Astrocyte of the spinal cord (primary cell): ENCODE results near the gene COL1A1.

Experiments
- DNase-seq: peaks from one replicate; pipeline ENCODE4 v3.0.0; 2011; ENCODE audit warnings: low read depth, low spot score
- H3K4me3 ChIP-seq: 2 replicates; pipeline ENCODE4 v1.5.1; 2011; ENCODE audit warnings: low read depth, mild to moderate bottlenecking, low read length, moderate library complexity
- in situ Hi-C: cut with HindIII; loops from 2 replicates; pipeline ENCODE4 v1.10.0; 2017; ENCODE audit warnings: low sequenced_read_pairs
- TF ChIP-seq, protein P1 (sequence below): IDR thresholded peaks from 2 replicates; pipeline ENCODE4 v1.5.1; 2012; ENCODE audit warnings: low read depth, mild to moderate bottlenecking, low read length, inconsistent platforms

Gene COL1A1

DNA sequence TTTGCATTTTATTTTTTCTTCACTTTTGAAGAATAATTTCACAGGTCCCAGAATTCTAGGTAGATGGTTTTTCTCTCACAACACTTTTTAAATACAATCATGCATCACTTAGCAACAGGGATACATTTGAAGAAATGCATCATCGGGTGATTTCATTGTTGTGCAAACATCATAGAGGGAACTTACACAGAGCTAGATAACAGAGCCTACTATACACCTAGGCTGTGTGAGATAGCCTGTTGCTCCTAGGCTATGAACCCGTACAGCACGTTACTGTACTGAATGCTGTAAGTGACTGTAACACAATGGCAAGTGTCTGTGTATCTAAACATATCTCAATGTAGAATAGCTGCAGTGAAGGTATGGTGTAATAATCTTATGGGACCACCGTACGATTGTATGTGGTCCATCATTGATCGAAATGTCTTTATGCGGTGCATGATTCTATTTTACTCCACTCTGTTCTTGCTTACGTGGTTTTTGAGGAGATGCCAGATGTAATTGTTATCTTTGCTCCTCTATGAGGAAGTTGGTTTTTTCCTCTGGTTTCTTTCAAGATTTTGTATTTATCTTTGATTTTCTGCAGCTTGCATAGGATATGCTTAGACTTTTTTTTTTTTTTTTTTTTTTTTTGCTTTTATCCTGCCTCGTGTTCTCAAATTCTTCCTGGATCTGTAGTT, 37.3 kb upstream of the COL1A1 start:
- DNase-seq: no peak
- in situ Hi-C loops: no loop called here
- TF ChIP-seq, protein P1, sequence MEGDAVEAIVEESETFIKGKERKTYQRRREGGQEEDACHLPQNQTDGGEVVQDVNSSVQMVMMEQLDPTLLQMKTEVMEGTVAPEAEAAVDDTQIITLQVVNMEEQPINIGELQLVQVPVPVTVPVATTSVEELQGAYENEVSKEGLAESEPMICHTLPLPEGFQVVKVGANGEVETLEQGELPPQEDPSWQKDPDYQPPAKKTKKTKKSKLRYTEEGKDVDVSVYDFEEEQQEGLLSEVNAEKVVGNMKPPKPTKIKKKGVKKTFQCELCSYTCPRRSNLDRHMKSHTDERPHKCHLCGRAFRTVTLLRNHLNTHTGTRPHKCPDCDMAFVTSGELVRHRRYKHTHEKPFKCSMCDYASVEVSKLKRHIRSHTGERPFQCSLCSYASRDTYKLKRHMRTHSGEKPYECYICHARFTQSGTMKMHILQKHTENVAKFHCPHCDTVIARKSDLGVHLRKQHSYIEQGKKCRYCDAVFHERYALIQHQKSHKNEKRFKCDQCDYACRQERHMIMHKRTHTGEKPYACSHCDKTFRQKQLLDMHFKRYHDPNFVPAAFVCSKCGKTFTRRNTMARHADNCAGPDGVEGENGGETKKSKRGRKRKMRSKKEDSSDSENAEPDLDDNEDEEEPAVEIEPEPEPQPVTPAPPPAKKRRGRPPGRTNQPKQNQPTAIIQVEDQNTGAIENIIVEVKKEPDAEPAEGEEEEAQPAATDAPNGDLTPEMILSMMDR: no peak
- no peak overlapping the region for H3K4me3 ChIP-seq

DNA sequence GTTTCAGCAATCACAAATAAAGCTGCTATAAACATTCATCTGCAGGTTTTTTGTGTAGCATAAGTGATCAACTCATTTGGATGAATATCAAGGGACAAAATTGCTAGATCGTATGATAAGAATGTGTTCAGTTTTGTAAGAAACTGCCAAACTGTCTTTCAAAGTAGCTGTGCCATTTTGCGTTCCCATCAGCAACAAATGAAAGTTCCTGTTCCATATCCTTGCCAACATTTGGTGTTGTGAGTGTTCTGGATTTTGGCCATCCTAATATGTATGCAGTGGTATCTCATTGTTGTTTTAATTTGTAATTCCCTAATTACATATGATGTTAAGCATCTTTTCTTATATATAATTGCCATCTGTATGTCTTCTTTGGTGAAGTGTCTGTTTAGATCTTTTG, 36.5 kb upstream of the COL1A1 start:
- TF ChIP-seq, protein P1: no peak
- H3K4me3 ChIP-seq: no peak overlapping the region
- DNase-seq: no peak
- in situ Hi-C loops: no loop called here

DNA sequence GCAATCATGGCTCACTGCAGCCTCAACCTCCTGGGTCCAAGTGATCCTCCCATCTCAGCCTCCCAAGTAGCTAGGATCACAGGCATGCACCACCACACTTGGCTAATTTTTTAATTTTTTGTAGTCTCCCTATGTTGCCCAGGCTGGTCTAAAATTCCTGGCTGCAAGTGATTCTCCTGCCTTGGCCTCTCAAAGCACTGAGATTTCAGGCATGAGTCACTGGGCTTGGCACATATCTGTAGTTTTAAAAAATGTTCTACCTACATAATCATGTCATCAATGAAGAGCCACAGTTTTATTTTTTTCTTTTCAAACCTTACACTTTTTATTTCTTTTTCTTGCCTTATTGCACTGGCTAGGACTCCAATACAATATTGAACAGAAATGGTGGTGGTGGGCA, 33.1 kb upstream of the COL1A1 start:
- TF ChIP-seq, protein P1: no peak
- DNase-seq: no peak
- in situ Hi-C loops: no loop called here
- H3K4me3 ChIP-seq: no peak overlapping the region

DNA sequence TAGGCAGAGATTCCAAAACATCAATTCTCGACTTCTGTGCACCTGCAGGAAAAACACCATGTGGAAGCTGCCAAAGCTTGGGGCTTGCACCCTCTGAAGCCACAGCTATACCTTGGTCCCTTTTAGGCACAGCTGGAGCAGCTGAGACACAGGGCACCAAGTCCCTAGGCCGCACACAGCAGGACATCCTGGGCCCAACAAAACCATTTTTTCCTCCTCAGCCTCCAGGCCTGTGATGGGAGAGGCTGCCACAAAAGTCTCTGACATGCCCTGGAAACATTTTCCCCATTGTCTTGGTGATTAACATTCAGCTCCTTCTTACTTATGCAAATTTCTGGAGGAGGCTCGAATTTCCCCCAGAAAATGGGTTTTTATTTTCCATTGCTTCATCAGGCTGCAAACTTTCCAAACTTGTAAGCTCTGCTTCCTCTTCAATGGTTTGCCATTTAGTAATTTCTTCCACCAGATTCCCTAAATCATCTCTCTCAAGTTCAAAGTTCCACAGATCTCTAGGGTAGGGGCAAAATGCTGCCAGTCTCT, 24.3 kb upstream of the COL1A1 start:
- in situ Hi-C loops: no loop called here
- H3K4me3 ChIP-seq: no peak overlapping the region
- TF ChIP-seq, protein P1: no peak
- no peak for DNase-seq

DNA sequence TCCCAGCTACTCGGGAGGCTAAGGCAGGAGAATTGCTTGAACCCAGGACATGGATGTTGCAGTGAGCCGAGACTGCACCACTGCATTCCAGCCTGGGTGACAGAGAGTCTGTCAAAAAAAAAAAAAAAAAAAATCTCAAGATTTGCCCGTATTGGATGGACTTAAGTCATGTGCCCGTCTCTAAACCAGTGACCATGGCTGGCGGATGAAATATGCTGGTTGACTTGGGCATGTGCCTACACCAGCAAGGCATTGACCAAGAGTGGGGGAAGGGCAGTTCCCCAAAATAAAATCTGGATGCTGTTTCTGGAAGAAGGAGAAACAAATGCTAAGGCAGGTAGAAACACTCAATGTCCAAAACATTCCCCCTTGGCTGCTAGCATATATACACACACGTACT, 21.5 kb upstream of the COL1A1 start:
- in situ Hi-C loops: no loop called here
- DNase-seq: no peak
- no peak overlapping the region for H3K4me3 ChIP-seq
- TF ChIP-seq, protein P1: no peak

DNA sequence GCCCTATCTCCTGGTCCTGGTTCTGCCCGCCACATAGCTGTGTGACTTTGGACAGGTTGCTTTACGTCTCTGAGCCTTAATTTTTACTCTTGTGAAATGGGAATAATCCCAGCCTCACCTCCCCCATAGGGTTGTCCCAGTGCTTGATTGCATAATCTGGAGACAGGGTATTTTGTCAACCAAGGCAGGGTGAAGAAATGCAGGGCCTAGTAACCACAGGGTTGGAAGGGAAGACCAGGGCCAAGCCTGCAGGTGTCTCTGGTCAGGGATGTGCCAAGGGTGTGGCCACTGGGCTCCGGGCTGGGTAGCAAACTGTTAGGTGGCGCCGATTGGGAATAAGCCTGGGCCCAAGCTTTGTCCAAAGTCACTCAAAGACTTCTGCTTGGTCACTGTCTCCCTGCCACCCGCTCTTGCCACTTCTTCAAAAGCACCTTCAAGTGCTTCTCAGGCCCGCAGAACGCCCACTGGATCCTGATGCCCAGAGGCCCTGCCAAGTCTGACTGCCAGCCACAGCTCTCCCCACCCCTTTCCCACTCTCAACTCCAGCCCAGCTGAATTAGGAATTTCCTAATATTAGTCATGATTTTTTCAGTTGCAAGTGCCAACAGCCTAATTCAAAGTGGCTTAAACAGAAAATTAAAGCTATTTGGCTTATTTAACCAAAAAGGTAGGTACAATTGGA, 20.6 kb upstream of the COL1A1 start:
- in situ Hi-C loops: no loop called here
- DNase-seq: peak; percentile 58
- TF ChIP-seq, protein P1: no peak
- no peak overlapping the region for H3K4me3 ChIP-seq
